ENCODE measurements around the gene GRB14. TPM values are rescaled to one million over a fixed set of nuclear protein-coding genes. Genes with fewer than 3 reads are reported as not detected.
A peak's percentile ranks its signal among the peaks of the same experiment; 100 is the strongest.

GRB14 gene
- total RNA-seq, 1 donor from 2014 or later = 4.5 TPM

DNA sequence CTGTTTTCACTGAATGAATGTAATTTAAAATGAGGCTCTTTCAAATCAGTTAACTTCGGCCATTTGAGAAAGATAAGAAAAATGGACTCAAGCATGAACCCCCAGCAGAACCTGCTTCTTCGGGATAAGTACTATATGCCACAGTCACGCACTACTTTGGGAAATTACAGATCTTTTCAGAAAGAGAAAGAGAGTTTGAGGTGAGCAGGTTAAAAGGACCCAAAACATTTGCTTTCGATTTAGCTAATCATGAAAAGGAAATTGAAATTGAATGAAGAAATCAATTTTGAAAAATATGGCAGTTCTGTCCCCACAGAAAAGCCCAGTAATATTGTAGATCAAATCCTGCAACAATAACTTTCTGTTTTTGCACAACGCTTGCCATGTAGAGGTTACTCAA lies 156.9 kb downstream of the GRB14 start:
- no peaks in the 10 kb centered on the region for H3K36me3 ChIP-seq
- H3K4me1 ChIP-seq = no peaks in the 10 kb centered on the region
- no peak for TF ChIP-seq EZH2 (IDR thresholded peaks at IDR 0.05)
- TF ChIP-seq, protein P1, sequence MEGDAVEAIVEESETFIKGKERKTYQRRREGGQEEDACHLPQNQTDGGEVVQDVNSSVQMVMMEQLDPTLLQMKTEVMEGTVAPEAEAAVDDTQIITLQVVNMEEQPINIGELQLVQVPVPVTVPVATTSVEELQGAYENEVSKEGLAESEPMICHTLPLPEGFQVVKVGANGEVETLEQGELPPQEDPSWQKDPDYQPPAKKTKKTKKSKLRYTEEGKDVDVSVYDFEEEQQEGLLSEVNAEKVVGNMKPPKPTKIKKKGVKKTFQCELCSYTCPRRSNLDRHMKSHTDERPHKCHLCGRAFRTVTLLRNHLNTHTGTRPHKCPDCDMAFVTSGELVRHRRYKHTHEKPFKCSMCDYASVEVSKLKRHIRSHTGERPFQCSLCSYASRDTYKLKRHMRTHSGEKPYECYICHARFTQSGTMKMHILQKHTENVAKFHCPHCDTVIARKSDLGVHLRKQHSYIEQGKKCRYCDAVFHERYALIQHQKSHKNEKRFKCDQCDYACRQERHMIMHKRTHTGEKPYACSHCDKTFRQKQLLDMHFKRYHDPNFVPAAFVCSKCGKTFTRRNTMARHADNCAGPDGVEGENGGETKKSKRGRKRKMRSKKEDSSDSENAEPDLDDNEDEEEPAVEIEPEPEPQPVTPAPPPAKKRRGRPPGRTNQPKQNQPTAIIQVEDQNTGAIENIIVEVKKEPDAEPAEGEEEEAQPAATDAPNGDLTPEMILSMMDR (IDR thresholded peaks at IDR 0.05) = no peak
- Mint-ChIP-seq H3K4me3 (no peak overlapping the region), H3K36me3 (no peaks in the 10 kb centered on the region), H3K27ac (no peak overlapping the region), H3K4me1 (no peaks in the 10 kb centered on the region), H3K27me3 (ENCODE audit: insufficient read depth, low read depth) (peaks cover 7% of the 10 kb centered on the region), H3K9me3 (peaks cover 2% of the 10 kb centered on the region)
- no peak for DNase-seq (ENCODE audit: low spot score)
- H3K79me2 ChIP-seq (ENCODE audit: low read depth) = no peaks in the 10 kb centered on the region
- H3K9ac ChIP-seq = no peak overlapping the region
- H2AFZ ChIP-seq (replicated peaks) = peak overlapping the region; percentile 30
- no peak overlapping the region for H3K27ac ChIP-seq
- no peaks in the 10 kb centered on the region for H3K9me3 ChIP-seq (ENCODE audit: low read depth)
- no peak overlapping the region for H3K4me3 ChIP-seq
- no peak overlapping the region for H3K4me2 ChIP-seq
- no peaks in the 10 kb centered on the region for H3F3A ChIP-seq (ENCODE audit: low read depth)
- H3K27me3 ChIP-seq = no peaks in the 10 kb centered on the region
- no peaks in the 10 kb centered on the region for H4K20me1 ChIP-seq (ENCODE audit: low read depth)

DNA sequence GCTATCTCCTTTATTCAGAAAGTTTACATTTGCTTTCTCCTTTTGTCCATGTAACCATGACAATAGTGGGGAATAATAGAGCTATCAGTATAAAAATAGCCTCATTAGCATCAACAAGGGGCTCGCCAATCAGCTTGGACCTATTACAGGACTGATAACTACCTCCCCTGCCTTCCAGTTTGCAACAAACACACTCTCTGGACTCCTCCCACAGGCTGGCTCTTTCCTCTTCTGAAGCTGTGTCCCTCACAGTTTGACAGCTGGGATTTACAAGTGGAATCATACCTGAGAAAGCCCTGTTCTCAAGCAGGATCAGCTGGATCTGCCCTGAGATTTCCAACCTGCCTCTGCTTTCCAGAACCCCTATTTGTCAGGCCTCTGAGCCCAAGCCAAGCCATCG lies 162.5 kb downstream of the GRB14 start:
- Histone ChIP-seq H2AFZ (replicated peaks) (no peak overlapping the region), H3K9me3 (ENCODE audit: low read depth) (no peaks in the 10 kb centered on the region), H3K36me3 (no peaks in the 10 kb centered on the region), H3K4me1 (no peaks in the 10 kb centered on the region), H3K4me2 (no peak overlapping the region), H4K20me1 (ENCODE audit: low read depth) (no peaks in the 10 kb centered on the region), H3K4me3 (no peak overlapping the region), H3F3A (ENCODE audit: low read depth) (no peaks in the 10 kb centered on the region), H3K79me2 (ENCODE audit: low read depth) (no peaks in the 10 kb centered on the region), H3K27me3 (no peaks in the 10 kb centered on the region), H3K9ac (no peak overlapping the region), H3K27ac (no peak overlapping the region)
- H3K4me1 Mint-ChIP-seq = peaks cover 10% of the 10 kb centered on the region
- peaks cover 2% of the 10 kb centered on the region for H3K9me3 Mint-ChIP-seq
- no peak overlapping the region for H3K4me3 Mint-ChIP-seq
- DNase-seq (ENCODE audit: low spot score) = no peak
- no peak for TF ChIP-seq EZH2phosphoT487 (IDR thresholded peaks at IDR 0.05)
- no peak for TF ChIP-seq EZH2 (IDR thresholded peaks at IDR 0.05)
- H3K36me3 Mint-ChIP-seq = no peaks in the 10 kb centered on the region
- peaks cover 8% of the 10 kb centered on the region for H3K27me3 Mint-ChIP-seq (ENCODE audit: insufficient read depth, low read depth)
- H3K27ac Mint-ChIP-seq = peak overlapping the region; percentile 53

DNA sequence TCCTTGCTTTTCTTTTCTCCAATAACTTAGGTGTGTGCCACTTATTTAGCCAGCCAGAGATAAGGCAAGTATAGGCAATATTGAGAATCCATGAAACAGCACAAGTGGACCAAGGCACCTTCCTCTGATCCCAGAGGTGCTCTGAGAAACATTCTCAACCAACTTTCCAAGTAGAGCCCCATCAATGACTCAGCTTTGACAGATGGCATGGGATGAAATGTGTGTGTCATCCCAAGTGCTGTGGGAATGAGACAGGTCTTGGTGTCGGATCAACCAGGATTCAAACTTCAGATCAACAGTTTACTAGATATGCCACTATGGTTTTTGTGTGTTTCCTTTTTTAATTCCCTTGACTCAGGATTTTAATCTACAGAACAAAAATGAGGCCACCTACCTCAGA lies 164.0 kb downstream of the GRB14 start:
- no peaks in the 10 kb centered on the region for H4K20me1 ChIP-seq (ENCODE audit: low read depth)
- H3K27me3 ChIP-seq = no peaks in the 10 kb centered on the region
- H3F3A ChIP-seq (ENCODE audit: low read depth) = no peaks in the 10 kb centered on the region
- H3K36me3 ChIP-seq = no peaks in the 10 kb centered on the region
- no peak overlapping the region for H3K4me2 ChIP-seq
- no peak overlapping the region for H3K27ac ChIP-seq
- H3K4me1 ChIP-seq = no peaks in the 10 kb centered on the region
- Mint-ChIP-seq H3K27me3 (ENCODE audit: insufficient read depth, low read depth) (peaks cover 8% of the 10 kb centered on the region), H3K4me1 (peaks cover 10% of the 10 kb centered on the region), H3K9me3 (peaks cover 2% of the 10 kb centered on the region), H3K27ac (no peak overlapping the region), H3K4me3 (no peak overlapping the region), H3K36me3 (no peaks in the 10 kb centered on the region)
- no peak overlapping the region for H2AFZ ChIP-seq (replicated peaks)
- TF ChIP-seq EZH2 (IDR thresholded peaks at IDR 0.05) = no peak
- H3K9ac ChIP-seq = no peak overlapping the region
- H3K9me3 ChIP-seq (ENCODE audit: low read depth) = no peaks in the 10 kb centered on the region
- H3K4me3 ChIP-seq = no peak overlapping the region
- H3K79me2 ChIP-seq (ENCODE audit: low read depth) = no peaks in the 10 kb centered on the region
- no peak for DNase-seq (ENCODE audit: low spot score)

- Histone ChIP-seq H2AFZ (replicated peaks) (no peak overlapping the region), H3K27ac (no peak overlapping the region), H3K9ac (no peak overlapping the region), H3K79me2 (ENCODE audit: low read depth) (no peaks in the 10 kb centered on the region), H3K27me3 (no peaks in the 10 kb centered on the region), H3K4me3 (no peak overlapping the region), H4K20me1 (ENCODE audit: low read depth) (no peaks in the 10 kb centered on the region), H3K4me2 (no peak overlapping the region), H3K36me3 (no peaks in the 10 kb centered on the region), H3K4me1 (no peaks in the 10 kb centered on the region), H3K9me3 (ENCODE audit: low read depth) (no peaks in the 10 kb centered on the region), H3F3A (ENCODE audit: low read depth) (no peaks in the 10 kb centered on the region)
- Mint-ChIP-seq H3K27me3 (ENCODE audit: insufficient read depth, low read depth) (peaks cover 8% of the 10 kb centered on the region), H3K36me3 (no peaks in the 10 kb centered on the region), H3K9me3 (peaks cover 2% of the 10 kb centered on the region), H3K27ac (no peak overlapping the region), H3K4me3 (no peak overlapping the region), H3K4me1 (peaks cover 10% of the 10 kb centered on the region)
- no peak for DNase-seq (ENCODE audit: low spot score)
- TF ChIP-seq EZH2phosphoT487 (IDR thresholded peaks at IDR 0.05) (no peak), EZH2 (IDR thresholded peaks at IDR 0.05) (no peak)
- TF ChIP-seq, protein P1 (IDR thresholded peaks at IDR 0.05) = no peak
These were observed 164.7 kb downstream of the GRB14 start for GRCh38 chr2:164456619-164457018.
